ELF-1 (cell line): ENCODE data around the gene THOP1.
A peak's percentile ranks its signal among the peaks of the same experiment; 100 is the strongest.

Experiments
- DNase-seq: peaks from one replicate; pipeline ENCODE4 v3.0.0-alpha.2; 2016; ENCODE audit warnings: low read depth, low spot score

THOP1 gene

GRCh38 chr19:2817237-2817829 is 32.0 kb downstream of the THOP1 start:
- DNase-seq, result peak; percentile 19

- peak; percentile 98 for DNase-seq
These were observed 34.3 kb downstream of the THOP1 start, which contains the start of gene ZNF554 for GRCh38 chr19:2819540-2820111. Gene ZNF554, plus strand, starts transcription at chr19:2819868. Its CDS starts 204 bp downstream, at chr19:2820072.

- peak; percentile 44 for DNase-seq
These were observed 34.9 kb downstream of the THOP1 start for GRCh38 chr19:2820112-2820702.

GRCh38 chr19:2822846-2823245 is 37.5 kb downstream of the THOP1 start:
- DNase-seq, result no peak

- DNase-seq, result no peak
These were observed 38.3 kb downstream of the THOP1 start for GRCh38 chr19:2823646-2824045.

GRCh38 chr19:2824129-2824528 is 38.8 kb downstream of the THOP1 start:
- no peak for DNase-seq

- no peak for DNase-seq
These were observed 41.7 kb downstream of the THOP1 start for GRCh38 chr19:2827022-2827421.

- DNase-seq, result no peak
These were observed 42.7 kb downstream of the THOP1 start for GRCh38 chr19:2827840-2828489.

GRCh38 chr19:2834294-2834871 is 49.1 kb downstream of the THOP1 start:
- DNase-seq, result no peak

GRCh38 chr19:2837430-2837829 is 52.1 kb downstream of the THOP1 start:
- no peak for DNase-seq

GRCh38 chr19:2840794-2841791 is 55.8 kb downstream of the THOP1 start, which contains the start of gene ZNF555:
Gene ZNF555, plus strand, starts transcription at chr19:2841475. Its CDS starts 98 bp downstream, at chr19:2841573.
- DNase-seq, result peak; percentile 99

- DNase-seq, result peak; percentile 19
These were observed 56.7 kb downstream of the THOP1 start for GRCh38 chr19:2841855-2842574.

- no peak for DNase-seq
These were observed 59.8 kb downstream of the THOP1 start for GRCh38 chr19:2845107-2845506.

GRCh38 chr19:2846180-2846894 is 61.0 kb downstream of the THOP1 start:
- no peak for DNase-seq

GRCh38 chr19:2847507-2847906 is 62.2 kb downstream of the THOP1 start:
- no peak for DNase-seq

- no peak for DNase-seq
These were observed 63.3 kb downstream of the THOP1 start for GRCh38 chr19:2848616-2849015.

- DNase-seq, result no peak
These were observed 65.1 kb downstream of the THOP1 start for GRCh38 chr19:2850256-2850925.

GRCh38 chr19:2852598-2852997 is 67.3 kb downstream of the THOP1 start:
- DNase-seq, result no peak

GRCh38 chr19:2853015-2853606 is 67.8 kb downstream of the THOP1 start:
- DNase-seq, result no peak
